ENCODE results near the gene NUB1. TPM values are rescaled to one million over a fixed set of nuclear protein-coding genes. Genes with fewer than 3 reads are reported as not detected.

NUB1 gene
- total RNA-seq, 1 experiment from 2014 or later = 48.5 TPM

DNA sequence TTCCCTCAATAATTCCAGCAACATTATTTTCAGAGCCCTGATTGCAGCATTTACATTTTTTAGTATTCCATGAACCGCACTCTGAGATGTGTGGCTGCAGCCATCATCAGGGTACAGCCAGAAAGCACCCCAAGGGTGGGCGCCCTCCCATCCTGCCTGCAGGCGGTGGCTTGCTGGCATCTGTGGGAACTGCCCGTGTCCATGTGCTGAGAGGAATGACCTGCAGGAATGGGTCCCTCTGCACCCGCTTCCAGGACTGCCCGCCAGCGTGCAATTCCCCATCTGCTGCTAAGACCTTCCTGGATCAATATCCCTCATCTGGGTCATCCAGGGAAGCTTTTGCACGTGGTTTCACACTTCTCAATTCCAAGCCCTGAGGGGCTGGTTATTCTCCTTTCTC is 32.8 kb upstream of the NUB1 start:
- Mint-ChIP-seq H3K4me1 (peaks cover 8% of the 10 kb centered on the region in 2 experiments), H3K4me3 (no peak overlapping the region), H3K9me3 (peaks cover 9% of the 10 kb centered on the region in 2 experiments), H3K36me3 (ENCODE audit: insufficient read depth in 1 of 3, low read depth in 3 of 3) (peaks cover 0 to 2% (median 2%) of the 10 kb centered on the region in 3 experiments; a peak in 3 of 7 replicates), H3K27me3 (ENCODE audit: low read depth) (peaks cover 15% of the 10 kb centered on the region), H3K27ac (no peak overlapping the region)
- no peak overlapping the region for H3K18ac ChIP-seq (ENCODE audit: insufficient read length, low read depth, low read length)
- H2BK120ac ChIP-seq (ENCODE audit: low read depth, low read length, poor library complexity, severe bottlenecking) = no peak overlapping the region
- no peaks in the 10 kb centered on the region for H3K79me2 ChIP-seq (ENCODE audit: insufficient read depth, low read length)
- H2BK5ac ChIP-seq (ENCODE audit: insufficient read length, low read length) = no peak overlapping the region
- H3K4me1 ChIP-seq (ENCODE audit: insufficient read depth, low read length) = no peaks in the 10 kb centered on the region
- no peak overlapping the region for H3T11ph ChIP-seq (ENCODE audit: low read length)
- H4K8ac ChIP-seq (replicated peaks; ENCODE audit: insufficient read length, low read depth, low read length) = no peak overlapping the region
- no peak overlapping the region for H2BK12ac ChIP-seq (ENCODE audit: insufficient read length, low read depth, low read length)
- no peak overlapping the region for H3K56ac ChIP-seq (ENCODE audit: insufficient read length, low read depth, low read length)
- H3K79me1 ChIP-seq (ENCODE audit: insufficient read depth, low read depth, low read length, poor library complexity, severe bottlenecking) = no peaks in the 10 kb centered on the region
- no peak overlapping the region for H2BK20ac ChIP-seq (ENCODE audit: low read depth, low read length, poor library complexity, severe bottlenecking)
- no CpG with 5 or more reads among the region's 8 CpGs for WGBS (ENCODE audit: extremely low coverage, insufficient read length, low lambda C conversion rate)
- peak; percentile 28 for DNase-seq
- no peak overlapping the region for H2AK5ac ChIP-seq (ENCODE audit: insufficient read length, low read length)
- TF ChIP-seq, protein P1, sequence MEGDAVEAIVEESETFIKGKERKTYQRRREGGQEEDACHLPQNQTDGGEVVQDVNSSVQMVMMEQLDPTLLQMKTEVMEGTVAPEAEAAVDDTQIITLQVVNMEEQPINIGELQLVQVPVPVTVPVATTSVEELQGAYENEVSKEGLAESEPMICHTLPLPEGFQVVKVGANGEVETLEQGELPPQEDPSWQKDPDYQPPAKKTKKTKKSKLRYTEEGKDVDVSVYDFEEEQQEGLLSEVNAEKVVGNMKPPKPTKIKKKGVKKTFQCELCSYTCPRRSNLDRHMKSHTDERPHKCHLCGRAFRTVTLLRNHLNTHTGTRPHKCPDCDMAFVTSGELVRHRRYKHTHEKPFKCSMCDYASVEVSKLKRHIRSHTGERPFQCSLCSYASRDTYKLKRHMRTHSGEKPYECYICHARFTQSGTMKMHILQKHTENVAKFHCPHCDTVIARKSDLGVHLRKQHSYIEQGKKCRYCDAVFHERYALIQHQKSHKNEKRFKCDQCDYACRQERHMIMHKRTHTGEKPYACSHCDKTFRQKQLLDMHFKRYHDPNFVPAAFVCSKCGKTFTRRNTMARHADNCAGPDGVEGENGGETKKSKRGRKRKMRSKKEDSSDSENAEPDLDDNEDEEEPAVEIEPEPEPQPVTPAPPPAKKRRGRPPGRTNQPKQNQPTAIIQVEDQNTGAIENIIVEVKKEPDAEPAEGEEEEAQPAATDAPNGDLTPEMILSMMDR (conservative IDR thresholded peaks at IDR 0.05) = no peak
- H4K91ac ChIP-seq (ENCODE audit: insufficient read length, low read depth, low read length) = no peak overlapping the region
- H3K23ac ChIP-seq (ENCODE audit: insufficient read length, low read depth, low read length) = no peak overlapping the region
- H3K14ac ChIP-seq (ENCODE audit: insufficient read depth, low read length) = no peak overlapping the region
- H3K4me2 ChIP-seq (ENCODE audit: insufficient read depth, insufficient read length, low read length) = no peak overlapping the region
- H3K9me3 ChIP-seq (ENCODE audit: control insufficient read depth, low read depth, low read length) = peaks cover 6% of the 10 kb centered on the region
- H3K9ac ChIP-seq (ENCODE audit: extremely low read depth, insufficient read length, low read length) = no peak overlapping the region
- H3K23me2 ChIP-seq (ENCODE audit: insufficient read length, low read depth, low read length, poor library complexity, severe bottlenecking) = no peaks in the 10 kb centered on the region
- no peaks in the 10 kb centered on the region for H3K27me3 ChIP-seq (ENCODE audit: insufficient read depth, low read length)
- H3K4ac ChIP-seq (ENCODE audit: low read depth, low read length) = no peak overlapping the region
- no peak overlapping the region for H4K5ac ChIP-seq (ENCODE audit: insufficient read length, low read depth, low read length)
- no peak overlapping the region for H2AFZ ChIP-seq (ENCODE audit: low read length)
- H2BK15ac ChIP-seq (ENCODE audit: low read depth, low read length) = no peak overlapping the region
- H3K27ac ChIP-seq (ENCODE audit: insufficient read length, low read depth, low read length) = no peak overlapping the region
- H4K20me1 ChIP-seq (ENCODE audit: control insufficient read depth, insufficient read depth, insufficient read length) = no peaks in the 10 kb centered on the region
